OCI-LY3 (cell line): ENCODE measurements around the gene LDLRAD1.

Experiments used
- EZH2phosphoT487 ChIP-seq: fragments of 200-600 bp; shearing (Covaris generic); IDR thresholded peaks from 2 replicates; pipeline ENCODE4 v1.6.1; 2018; ENCODE audit warnings: antibody characterized with exemption, mixed run types, low read depth
- TF ChIP-seq, protein P1 (sequence below): fragments of 200-600, 300-600 bp; sonication (generic); IDR thresholded peaks from 2 replicates; pipeline ENCODE4 v1.5.1; 2014; ENCODE audit warnings: antibody characterized with exemption, low read length, low read depth

DNA sequence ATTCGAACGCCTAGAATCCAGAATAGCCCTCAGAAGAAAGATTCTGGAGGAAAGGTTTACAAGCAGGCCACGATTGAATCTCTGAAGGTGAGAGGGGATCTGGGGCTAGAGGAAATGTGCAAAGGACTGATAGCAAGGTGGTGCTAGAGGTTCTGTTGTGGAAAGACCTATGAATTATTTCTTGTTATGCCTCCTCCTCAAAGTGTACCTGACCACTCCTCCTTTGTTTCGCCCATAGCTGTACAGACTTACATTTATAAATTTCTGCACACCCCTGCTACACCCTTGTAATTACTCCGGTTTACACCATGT, 36.4 kb upstream of the LDLRAD1 start:
- no peak for TF ChIP-seq EZH2phosphoT487
- TF ChIP-seq, protein P1, sequence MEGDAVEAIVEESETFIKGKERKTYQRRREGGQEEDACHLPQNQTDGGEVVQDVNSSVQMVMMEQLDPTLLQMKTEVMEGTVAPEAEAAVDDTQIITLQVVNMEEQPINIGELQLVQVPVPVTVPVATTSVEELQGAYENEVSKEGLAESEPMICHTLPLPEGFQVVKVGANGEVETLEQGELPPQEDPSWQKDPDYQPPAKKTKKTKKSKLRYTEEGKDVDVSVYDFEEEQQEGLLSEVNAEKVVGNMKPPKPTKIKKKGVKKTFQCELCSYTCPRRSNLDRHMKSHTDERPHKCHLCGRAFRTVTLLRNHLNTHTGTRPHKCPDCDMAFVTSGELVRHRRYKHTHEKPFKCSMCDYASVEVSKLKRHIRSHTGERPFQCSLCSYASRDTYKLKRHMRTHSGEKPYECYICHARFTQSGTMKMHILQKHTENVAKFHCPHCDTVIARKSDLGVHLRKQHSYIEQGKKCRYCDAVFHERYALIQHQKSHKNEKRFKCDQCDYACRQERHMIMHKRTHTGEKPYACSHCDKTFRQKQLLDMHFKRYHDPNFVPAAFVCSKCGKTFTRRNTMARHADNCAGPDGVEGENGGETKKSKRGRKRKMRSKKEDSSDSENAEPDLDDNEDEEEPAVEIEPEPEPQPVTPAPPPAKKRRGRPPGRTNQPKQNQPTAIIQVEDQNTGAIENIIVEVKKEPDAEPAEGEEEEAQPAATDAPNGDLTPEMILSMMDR: no peak
